Measurements from ENCODE around the gene SMAD6.

GRCh38 chr15:66757521-66757920 lies 55.5 kb downstream of the SMAD6 start:
- TF ChIP-seq, protein P1, sequence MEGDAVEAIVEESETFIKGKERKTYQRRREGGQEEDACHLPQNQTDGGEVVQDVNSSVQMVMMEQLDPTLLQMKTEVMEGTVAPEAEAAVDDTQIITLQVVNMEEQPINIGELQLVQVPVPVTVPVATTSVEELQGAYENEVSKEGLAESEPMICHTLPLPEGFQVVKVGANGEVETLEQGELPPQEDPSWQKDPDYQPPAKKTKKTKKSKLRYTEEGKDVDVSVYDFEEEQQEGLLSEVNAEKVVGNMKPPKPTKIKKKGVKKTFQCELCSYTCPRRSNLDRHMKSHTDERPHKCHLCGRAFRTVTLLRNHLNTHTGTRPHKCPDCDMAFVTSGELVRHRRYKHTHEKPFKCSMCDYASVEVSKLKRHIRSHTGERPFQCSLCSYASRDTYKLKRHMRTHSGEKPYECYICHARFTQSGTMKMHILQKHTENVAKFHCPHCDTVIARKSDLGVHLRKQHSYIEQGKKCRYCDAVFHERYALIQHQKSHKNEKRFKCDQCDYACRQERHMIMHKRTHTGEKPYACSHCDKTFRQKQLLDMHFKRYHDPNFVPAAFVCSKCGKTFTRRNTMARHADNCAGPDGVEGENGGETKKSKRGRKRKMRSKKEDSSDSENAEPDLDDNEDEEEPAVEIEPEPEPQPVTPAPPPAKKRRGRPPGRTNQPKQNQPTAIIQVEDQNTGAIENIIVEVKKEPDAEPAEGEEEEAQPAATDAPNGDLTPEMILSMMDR (IDR thresholded peaks at IDR 0.05; ENCODE audit: low read depth, low read length, poor library complexity, severe bottlenecking), result no peak
- TF ChIP-seq EZH2phosphoT487 (IDR thresholded peaks at IDR 0.05; ENCODE audit: borderline replicate concordance, low read length), result no peak

Measured in DOHH2 (cell line).